IMR-90 (cell line): ENCODE measurements around the gene PTK6. TPM values are rescaled to one million over a fixed set of nuclear protein-coding genes. Genes with fewer than 3 reads are reported as not detected.

Source experiments
- ATAC-seq: fragments of 200-7000 bp; cut with Tn5 transposase; 2 replicates; pipeline ENCODE4 v1.9.1; 2020; ENCODE audit warnings: low read depth, mild to moderate bottlenecking, moderate library complexity
- BruUV-seq: library from RNA; stranded (reverse); fragments of 400-500 nt; replicated peaks from 2 replicates; lab custom pipeline; 2021; lab: Mats Ljungman, UMichigan
- CTCF ChIA-PET: fragments of 300-600 bp; formaldehyde crosslinking; extraction: SDS; loops from one replicate; lab custom pipeline; 2021; ENCODE audit warnings: antibody characterized with exemption; lab: Yijun Ruan, JAX
- POLR2A ChIA-PET: fragments of 300-600 bp; sonication (Branson Sonifier 250); formaldehyde crosslinking; loops from one replicate; lab custom pipeline; 2022; ENCODE audit warnings: antibody characterized with exemption; ENCODE audit not compliant: unreplicated experiment; lab: Charles Lee
- DNase-seq: peaks from one replicate; pipeline ENCODE4 v3.0.0; 2013
- H2AFZ ChIP-seq: replicated peaks from 2 replicates; pipeline ENCODE3; 2013; ENCODE audit warnings: low read length, mild to moderate bottlenecking; ENCODE audit not compliant: poor library complexity
- H2AK5ac ChIP-seq: 2 replicates; pipeline ENCODE4 v1.6.1; 2013; ENCODE audit warnings: low read depth, low read length, inconsistent platforms
- H2AK9ac ChIP-seq: replicated peaks from 2 replicates; pipeline ENCODE3; 2013; ENCODE audit warnings: mild to moderate bottlenecking, low read depth, low read length, moderate library complexity; ENCODE audit not compliant: poor library complexity
- H2BK120ac ChIP-seq: 2 replicates; pipeline ENCODE4 v1.6.1; 2013; ENCODE audit warnings: low read depth, low read length, inconsistent platforms
- H2BK15ac ChIP-seq: 3 replicates; pipeline ENCODE4 v1.6.1; 2013; ENCODE audit warnings: low read depth, low read length, inconsistent platforms
- H2BK20ac ChIP-seq: 2 replicates; pipeline ENCODE4 v1.6.1; 2013; ENCODE audit warnings: low read depth, mild to moderate bottlenecking, inconsistent platforms, low read length, moderate library complexity
- H2BK5ac ChIP-seq: 2 replicates; pipeline ENCODE4 v1.6.1; 2013; ENCODE audit warnings: mild to moderate bottlenecking, low read depth, low read length, inconsistent platforms; ENCODE audit not compliant: poor library complexity, severe bottlenecking
- H3K14ac ChIP-seq: replicated peaks from 2 replicates; pipeline ENCODE4 v1.6.1; 2013; ENCODE audit warnings: low read depth, low read length, inconsistent platforms
- H3K18ac ChIP-seq: 2 replicates; pipeline ENCODE4 v1.6.1; 2013; ENCODE audit warnings: low read depth, low read length, control low read depth
- H3K23ac ChIP-seq: 2 replicates; pipeline ENCODE4 v1.6.1; 2013; ENCODE audit warnings: low read depth, low read length, inconsistent platforms
- H3K27ac ChIP-seq: 2 replicates; pipeline ENCODE4 v1.5.1; 2013; ENCODE audit warnings: mild to moderate bottlenecking, control low read depth, low read length; ENCODE audit not compliant: insufficient read depth
- H3K27me3 ChIP-seq: 2 replicates; pipeline ENCODE4 v1.6.1; 2013; ENCODE audit warnings: low read length; ENCODE audit not compliant: control insufficient read depth, insufficient read depth
- H3K36me3 ChIP-seq: 2 replicates; pipeline ENCODE4 v1.6.1; 2013; ENCODE audit warnings: low read length, mixed read lengths; ENCODE audit not compliant: control insufficient read depth, insufficient read depth
- H3K4ac ChIP-seq: 2 replicates; pipeline ENCODE4 v1.6.1; 2013; ENCODE audit warnings: low read depth, low read length, inconsistent platforms
- H3K4me1 ChIP-seq: 2 replicates; pipeline ENCODE4 v1.6.1; 2013; ENCODE audit warnings: low read length, mixed read lengths; ENCODE audit not compliant: control insufficient read depth, insufficient read depth
- H3K4me2 ChIP-seq: 2 replicates; pipeline ENCODE4 v1.6.1; 2013; ENCODE audit warnings: low read depth, mild to moderate bottlenecking, control low read depth, low read length, moderate library complexity
- H3K4me3 ChIP-seq: 2 replicates; pipeline ENCODE4 v1.5.1; 2013; ENCODE audit warnings: low read depth, mild to moderate bottlenecking, control low read depth, low read length, moderate library complexity; ENCODE audit not compliant: insufficient read depth
- H3K56ac ChIP-seq: 2 replicates; pipeline ENCODE4 v1.6.1; 2013; ENCODE audit warnings: low read length, inconsistent platforms; ENCODE audit not compliant: insufficient read depth; ENCODE audit errors: extremely low read depth
- H3K79me1 ChIP-seq, 2 experiments: 2 replicates each; pipeline ENCODE4 v1.6.1; 2013; ENCODE audit warnings: low read length in 2 of 2, inconsistent platforms in 1 of 2, low read depth in 1 of 2
- H3K9ac ChIP-seq: 2 replicates; pipeline ENCODE4 v1.6.1; 2013; ENCODE audit warnings: low read depth, low read length, control low read depth
- H3K9me1 ChIP-seq: 2 replicates; pipeline ENCODE4 v1.6.1; 2013; ENCODE audit warnings: low read length, inconsistent platforms; ENCODE audit not compliant: insufficient read depth
- H3K9me3 ChIP-seq: 2 replicates; pipeline ENCODE4 v1.6.1; 2013; ENCODE audit warnings: low read length; ENCODE audit not compliant: control insufficient read depth, insufficient read depth
- H4K20me1 ChIP-seq: 2 replicates; pipeline ENCODE4 v1.6.1; 2013; ENCODE audit warnings: low read length, inconsistent platforms; ENCODE audit not compliant: insufficient read depth
- H4K5ac ChIP-seq: 2 replicates; pipeline ENCODE4 v1.6.1; 2013; ENCODE audit warnings: mild to moderate bottlenecking, low read depth, low read length, control low read depth
- H4K8ac ChIP-seq, 2 experiments: 2 replicates each; pipeline ENCODE4 v1.6.1; 2013; ENCODE audit warnings: low read depth in 2 of 2, low read length in 2 of 2, control low read depth in 1 of 2, inconsistent platforms in 1 of 2
- H4K91ac ChIP-seq: 2 replicates; pipeline ENCODE4 v1.6.1; 2013; ENCODE audit warnings: low read depth, low read length, inconsistent platforms; ENCODE audit not compliant: insufficient read depth
- BHLHE40 ChIP-seq: fragments of 150-350 bp; IDR thresholded peaks from 2 replicates; pipeline ENCODE4 v1.6.1; 2016; ENCODE audit warnings: mild to moderate bottlenecking, low read depth, low read length
- CHD1 ChIP-seq: IDR thresholded peaks from 2 replicates; pipeline ENCODE4 v1.6.1; 2012; ENCODE audit warnings: low read depth, low read length, improper control_type of control experiment
- CTCF ChIP-seq: conservative IDR thresholded peaks from 2 replicates; pipeline ENCODE4 v1.5.1; 2012; ENCODE audit warnings: mild to moderate bottlenecking, low read depth, low read length, improper control_type of control experiment
- ELK1 ChIP-seq: fragments of 150-350 bp; IDR thresholded peaks from 2 replicates; pipeline ENCODE4 v1.6.1; 2016; ENCODE audit warnings: low read depth, mild to moderate bottlenecking, low read length, moderate library complexity, borderline replicate concordance
- FOS ChIP-seq: fragments of 150-350 bp; IDR thresholded peaks from 2 replicates; pipeline ENCODE4 v1.6.1; 2016; ENCODE audit warnings: low read depth, low read length
- MAZ ChIP-seq: IDR thresholded peaks from 2 replicates; pipeline ENCODE4 v1.6.1; 2012; ENCODE audit warnings: low read depth, mild to moderate bottlenecking, low read length, improper control_type of control experiment, moderate library complexity, borderline replicate concordance
- MXI1 ChIP-seq: IDR thresholded peaks from 2 replicates; pipeline ENCODE4 v1.6.1; 2012; ENCODE audit warnings: low read depth, mild to moderate bottlenecking, low read length, moderate library complexity, borderline replicate concordance
- POLR2A ChIP-seq: IDR thresholded peaks from 2 replicates; pipeline ENCODE4 v1.6.1; 2012; ENCODE audit warnings: mild to moderate bottlenecking, low read depth, low read length
- RAD21 ChIP-seq: IDR thresholded peaks from 2 replicates; pipeline ENCODE4 v1.6.1; 2012; ENCODE audit warnings: low read length, improper control_type of control experiment
- RCOR1 ChIP-seq: IDR thresholded peaks from 2 replicates; pipeline ENCODE4 v1.6.1; 2012; ENCODE audit warnings: mild to moderate bottlenecking, low read length, improper control_type of control experiment; ENCODE audit not compliant: insufficient replicate concordance
- RFX5 ChIP-seq: IDR thresholded peaks from 2 replicates; pipeline ENCODE4 v1.8.0; 2012; ENCODE audit warnings: low read depth, mild to moderate bottlenecking, low read length, moderate library complexity
- SMC3 ChIP-seq: fragments of 150-350 bp; IDR thresholded peaks from 2 replicates; pipeline ENCODE4 v1.6.1; 2016; ENCODE audit warnings: low read depth, mild to moderate bottlenecking, antibody characterized with exemption, low read length, moderate library complexity
- USF2 ChIP-seq: fragments of 150-350 bp; IDR thresholded peaks from 2 replicates; pipeline ENCODE4 v1.6.1; 2017; ENCODE audit warnings: mild to moderate bottlenecking, antibody characterized with exemption, low read length, low read depth
- WGBS, 2 experiments: methylation state at CpG; one replicate each; pipeline versions ENCODE4 v1.1.5 to v1.1.7; 2013; ENCODE audit warnings: missing lambda C conversion rate in 2 of 2; ENCODE audit not compliant: insufficient read length in 1 of 2; ENCODE audit errors: extremely low coverage in 2 of 2; 5-methylcytosine and 5-hydroxymethylcytosine counted together
- dilution Hi-C: fragments of 300-500 bp; cut with HindIII; formaldehyde crosslinking; loops from one replicate; pipeline ENCODE4 v1.14.3; 2018; ENCODE audit warnings: low sequenced_read_pairs; ENCODE audit not compliant: unreplicated experiment
- in situ Hi-C: fragments of 300-500 bp; cut with MboI; formaldehyde crosslinking; loops from 3 replicates; pipeline ENCODE4 v1.14.3; 2019; ENCODE audit warnings: low sequenced_read_pairs, inconsistent platforms, mixed read lengths
- intact Hi-C: fragments of 100-400 bp; cut with micrococcal nuclease; formaldehyde crosslinking; loops from 2 replicates; pipeline ENCODE4 v1.10.0; 2022
- polyA plus RNA-seq, 3 experiments: library from polyadenylated mRNA; depleted of rRNA; stranded (reverse); fragments of >200 nt; gene quantifications; 2 replicates each; pipeline ENCODE4 v1.2.3, GENCODE V29; 2012; ENCODE audit warnings: low replicate concordance in 1 of 3
- total RNA-seq: library from RNA; depleted of rRNA; stranded (reverse); fragments of >200 nt; gene quantifications from 2 replicates; pipeline ENCODE4 v1.2.3, GENCODE V29; 2012

PTK6 gene
- total and polyA plus RNA-seq, 2 of the 4 experiments (the other 2 are of a cell fraction): not detected

- ATAC-seq (no peak), DNase-seq (no peak)
- Histone ChIP-seq H3K79me1 (no peaks in the 10 kb centered on the region), H3K9me1 (no peaks in the 10 kb centered on the region), H3K56ac (no peak overlapping the region), H3K9me3 (no peaks in the 10 kb centered on the region), H4K5ac (no peak overlapping the region), H3K27ac (no peak overlapping the region), H4K20me1 (no peaks in the 10 kb centered on the region; the same call in 1 of the 2 replicates), H2BK20ac (no peak overlapping the region), H3K4me2 (no peak overlapping the region), H4K8ac (no peak overlapping the region), H2BK5ac (no peak overlapping the region), H3K23ac (no peak overlapping the region), H3K4me1 (peaks cover 5% of the 10 kb centered on the region; the same call in 1 of the 2 replicates), H3K36me3 (peaks cover 22% of the 10 kb centered on the region), H3K27me3 (no peaks in the 10 kb centered on the region), H4K91ac (no peak overlapping the region), H3K18ac (no peak overlapping the region), H3K14ac (no peak overlapping the region), H3K4ac (no peak overlapping the region), H2BK15ac (no peak overlapping the region), H2AFZ (no peak overlapping the region), H3K9ac (no peak overlapping the region), H2AK9ac (peak overlapping the region; percentile 82), H3K4me3 (no peak overlapping the region), H2AK5ac (no peak overlapping the region), H2BK120ac (no peak overlapping the region)
- WGBS, 2 experiments: 60% methylated on average over 15 of the region's 23 CpGs; no CpG with 5 or more reads in 1 of the 2 experiments
- ChIA-PET CTCF (no interaction called here), POLR2A (no interaction called here)
- in situ Hi-C loops (no loop called here), dilution Hi-C loops (no loop called here), intact Hi-C loops (no loop called here)
- BruUV-seq: no TSS peak
- TF ChIP-seq ELK1: no peak
- no peak for TF ChIP-seq BHLHE40
- no peak for TF ChIP-seq RFX5
- no peak for TF ChIP-seq RAD21
- no peak for TF ChIP-seq CHD1
- no peak for TF ChIP-seq RCOR1
- no peak for TF ChIP-seq MXI1
- TF ChIP-seq MAZ: no peak
- TF ChIP-seq USF2: no peak
- TF ChIP-seq FOS: no peak
- no peak for TF ChIP-seq CTCF
- no peak for TF ChIP-seq POLR2A
- no peak for TF ChIP-seq SMC3
These were observed 19.8 kb upstream of the PTK6 start for GRCh38 chr20:63556873-63557478.
